ENCODE data around the gene SMO. TPM values are rescaled to one million over a fixed set of nuclear protein-coding genes. Genes with fewer than 3 reads are reported as not detected.

The SMO gene
- 40.5 and 43.2 TPM in 2 replicates for total RNA-seq (2014; rRNA removed; shearing (Covaris generic))

DNA sequence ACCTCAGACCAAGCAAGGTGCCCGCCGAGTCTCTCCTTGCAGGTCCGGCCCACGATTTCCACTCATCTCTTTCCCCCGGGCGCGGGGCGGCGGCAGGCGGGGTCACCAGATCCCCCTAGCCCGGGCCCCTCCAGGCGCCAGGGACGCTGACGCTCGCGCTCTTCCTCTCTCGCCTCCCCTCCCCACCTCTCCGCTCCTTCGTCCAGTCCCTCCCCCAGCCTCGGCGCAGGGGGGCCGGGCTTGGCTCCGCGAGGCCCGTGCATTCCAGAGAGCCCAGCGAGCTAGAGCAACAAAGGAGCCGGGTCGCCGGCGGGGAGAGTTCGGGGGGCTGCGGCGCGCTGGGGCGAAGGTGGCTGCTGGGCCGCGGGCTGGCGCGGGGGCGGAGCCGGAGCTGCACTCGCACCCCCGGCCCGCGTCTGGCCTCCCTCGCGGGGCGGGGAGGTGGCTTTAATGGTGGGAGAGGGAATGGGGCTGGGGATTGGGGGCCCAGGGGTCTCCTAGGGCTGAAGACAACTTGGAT, at the start of gene SMO:
SMO (plus strand) TSS at position 262 of the 520 bp plus-strand sequence. CDS start 519 bp downstream, outside the sequence.
- Histone ChIP-seq H3K27me3 (no peaks in the 10 kb centered on the region), H3K27ac (peak within 1 kb of the TSS; percentile 40; the same call in 1 of the 2 replicates), H3K36me3 (0 out of 2 replicates have a peak, but pooled peaks cover 3% of the 10 kb centered on the region), H3K9me3 (replicated peaks) (no peaks in the 10 kb centered on the region), H3K4me1 (peaks cover 9% of the 10 kb centered on the region), H3K4me3 (peak within 1 kb of the TSS; percentile 89)
- DNase-seq, result peak; percentile 80 to 83

DNA sequence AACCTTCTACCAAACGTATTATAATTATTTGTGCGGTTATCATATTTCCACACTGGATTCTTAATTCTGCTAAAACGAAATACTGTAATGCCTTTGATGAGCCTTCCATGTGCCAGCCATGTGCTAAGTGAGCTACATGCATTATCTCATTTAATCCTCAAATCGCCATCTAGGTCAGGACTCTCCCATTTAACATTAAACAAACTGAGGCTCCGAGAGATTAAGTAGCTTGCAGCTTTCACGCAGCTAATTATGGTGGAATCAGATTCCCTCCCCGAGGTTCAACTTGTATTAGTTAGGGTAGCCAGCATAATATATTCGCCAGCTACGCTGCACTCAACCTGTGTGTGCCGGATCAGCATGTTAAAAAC, 44.7 kb upstream of the SMO start:
- H3K4me1 ChIP-seq, result peaks cover 16% of the 10 kb centered on the region
- H3K9me3 ChIP-seq (replicated peaks), result no peaks in the 10 kb centered on the region
- no peak overlapping the region for H3K27ac ChIP-seq
- H3K27me3 ChIP-seq, result no peaks in the 10 kb centered on the region
- DNase-seq, result no peak
- peak overlapping the region; percentile 61 for H3K4me3 ChIP-seq
- no peaks in the 10 kb centered on the region for H3K36me3 ChIP-seq

- Histone ChIP-seq H3K9me3 (replicated peaks) (no peaks in the 10 kb centered on the region), H3K4me3 (peak within 1 kb of the TSS; percentile 61), H3K36me3 (no peaks in the 10 kb centered on the region), H3K4me1 (peaks cover 16% of the 10 kb centered on the region), H3K27ac (no peak within 1 kb of the TSS), H3K27me3 (no peaks in the 10 kb centered on the region)
- DNase-seq, result peak; percentile 94 to 97
Measured at GRCh38 chr7:129144095-129144833, 44.2 kb upstream of the SMO start, which contains the start of gene TSPAN33. Gene TSPAN33, plus strand, starts transcription at chr7:129144707. Its CDS starts 274 bp downstream, at chr7:129144981.

DNA sequence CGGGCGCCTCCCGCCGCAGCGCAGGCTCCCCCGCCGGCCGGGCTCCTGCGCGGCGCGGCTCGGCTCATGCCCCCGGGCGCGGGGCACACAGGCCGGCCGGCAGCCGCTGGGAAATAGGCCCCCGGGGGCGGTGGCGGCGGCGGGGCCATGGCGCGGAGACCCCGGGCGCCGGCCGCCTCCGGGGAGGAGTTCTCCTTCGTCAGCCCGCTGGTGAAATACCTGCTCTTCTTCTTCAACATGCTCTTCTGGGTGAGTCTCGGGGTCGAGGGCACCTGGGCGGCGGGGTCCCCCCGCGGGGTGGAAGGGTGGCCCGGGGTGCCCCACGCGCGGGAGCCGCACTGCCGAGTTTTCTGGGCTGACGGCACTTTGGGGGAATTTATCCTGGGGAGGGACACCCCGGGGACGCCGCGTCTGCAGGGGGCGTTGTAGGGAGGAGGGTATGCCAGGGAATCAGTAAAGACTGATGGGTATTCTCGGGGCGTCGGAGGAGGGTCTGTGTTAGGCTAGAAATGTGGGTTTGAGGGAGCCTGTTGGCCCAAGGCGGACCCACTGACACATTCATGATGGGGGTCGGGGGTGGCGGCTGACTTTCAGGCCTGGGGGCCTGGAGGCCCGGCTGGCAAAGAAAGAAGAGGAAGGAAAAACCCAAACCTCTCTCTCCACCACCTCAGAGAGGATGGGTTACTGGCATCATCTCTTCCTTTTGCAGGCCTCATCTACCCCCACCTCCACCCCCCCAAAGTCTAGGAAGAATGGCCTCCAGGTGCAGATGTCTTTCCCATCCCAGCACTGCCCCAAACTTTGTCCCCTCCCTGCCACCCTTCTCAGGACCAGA, 43.4 kb upstream of the SMO start:
- Histone ChIP-seq H3K9me3 (replicated peaks) (no peaks in the 10 kb centered on the region), H3K27ac (no peak overlapping the region), H3K4me3 (peak overlapping the region; percentile 61), H3K36me3 (no peaks in the 10 kb centered on the region), H3K4me1 (peaks cover 22% of the 10 kb centered on the region), H3K27me3 (no peaks in the 10 kb centered on the region)
- DNase-seq, result no peak

DNA sequence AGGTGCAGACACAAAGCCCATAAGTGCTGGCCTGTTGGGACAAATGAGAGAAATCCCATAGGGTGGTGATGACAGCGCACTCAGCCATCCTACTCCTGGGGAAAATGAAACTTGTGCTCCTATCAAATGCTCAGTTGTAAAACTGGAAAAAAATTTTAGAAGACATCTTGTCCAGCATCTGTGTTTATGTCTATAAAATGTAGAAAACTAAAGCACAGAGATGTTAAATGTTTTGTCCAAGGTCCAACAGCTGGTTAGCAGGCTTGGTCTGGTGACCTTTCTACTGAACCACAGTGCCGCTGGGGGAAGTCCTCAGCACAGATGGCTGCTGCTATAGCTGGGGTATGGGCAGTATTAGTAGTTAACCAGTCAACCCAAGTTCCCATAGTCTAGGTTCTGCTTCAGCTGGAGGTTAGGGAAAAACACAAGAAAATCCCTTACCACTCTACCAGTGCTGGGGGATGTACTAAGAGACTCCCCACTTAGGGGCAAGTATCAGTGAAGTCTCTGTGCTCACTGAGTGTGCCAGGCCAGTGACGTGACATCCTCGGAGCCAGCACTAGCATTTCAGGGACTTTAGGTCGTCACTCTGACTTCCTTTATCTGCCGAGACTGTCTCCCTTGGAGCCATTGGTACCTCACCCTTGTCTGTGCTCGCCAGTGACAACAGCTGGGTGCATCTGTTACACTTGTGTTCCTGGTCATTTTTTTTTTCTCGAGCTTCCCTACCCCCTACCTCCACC, 42.0 kb upstream of the SMO start:
- no peaks in the 10 kb centered on the region for H3K9me3 ChIP-seq (replicated peaks)
- H3K27me3 ChIP-seq, result no peaks in the 10 kb centered on the region
- DNase-seq, result peak in 1 of 2 experiments; percentile 26
- H3K4me1 ChIP-seq, result peaks cover 30% of the 10 kb centered on the region
- no peak overlapping the region for H3K4me3 ChIP-seq
- no peak overlapping the region for H3K27ac ChIP-seq
- no peaks in the 10 kb centered on the region for H3K36me3 ChIP-seq

GRCh38 chr7:129147731-129148130, 40.7 kb upstream of the SMO start:
- Histone ChIP-seq H3K36me3 (no peaks in the 10 kb centered on the region), H3K27ac (no peak overlapping the region), H3K4me3 (no peak overlapping the region), H3K27me3 (no peaks in the 10 kb centered on the region), H3K4me1 (peaks cover 30% of the 10 kb centered on the region), H3K9me3 (replicated peaks) (no peaks in the 10 kb centered on the region)
- no peak for DNase-seq

GRCh38 chr7:129149511-129149910, 38.9 kb upstream of the SMO start:
- H3K4me3 ChIP-seq, result no peak overlapping the region
- DNase-seq, result no peak
- H3K36me3 ChIP-seq, result no peaks in the 10 kb centered on the region; the same call in 1 of the 2 replicates
- no peaks in the 10 kb centered on the region for H3K9me3 ChIP-seq (replicated peaks)
- no peaks in the 10 kb centered on the region for H3K27me3 ChIP-seq
- H3K27ac ChIP-seq, result peak overlapping the region; percentile 29
- peaks cover 23% of the 10 kb centered on the region for H3K4me1 ChIP-seq

DNA sequence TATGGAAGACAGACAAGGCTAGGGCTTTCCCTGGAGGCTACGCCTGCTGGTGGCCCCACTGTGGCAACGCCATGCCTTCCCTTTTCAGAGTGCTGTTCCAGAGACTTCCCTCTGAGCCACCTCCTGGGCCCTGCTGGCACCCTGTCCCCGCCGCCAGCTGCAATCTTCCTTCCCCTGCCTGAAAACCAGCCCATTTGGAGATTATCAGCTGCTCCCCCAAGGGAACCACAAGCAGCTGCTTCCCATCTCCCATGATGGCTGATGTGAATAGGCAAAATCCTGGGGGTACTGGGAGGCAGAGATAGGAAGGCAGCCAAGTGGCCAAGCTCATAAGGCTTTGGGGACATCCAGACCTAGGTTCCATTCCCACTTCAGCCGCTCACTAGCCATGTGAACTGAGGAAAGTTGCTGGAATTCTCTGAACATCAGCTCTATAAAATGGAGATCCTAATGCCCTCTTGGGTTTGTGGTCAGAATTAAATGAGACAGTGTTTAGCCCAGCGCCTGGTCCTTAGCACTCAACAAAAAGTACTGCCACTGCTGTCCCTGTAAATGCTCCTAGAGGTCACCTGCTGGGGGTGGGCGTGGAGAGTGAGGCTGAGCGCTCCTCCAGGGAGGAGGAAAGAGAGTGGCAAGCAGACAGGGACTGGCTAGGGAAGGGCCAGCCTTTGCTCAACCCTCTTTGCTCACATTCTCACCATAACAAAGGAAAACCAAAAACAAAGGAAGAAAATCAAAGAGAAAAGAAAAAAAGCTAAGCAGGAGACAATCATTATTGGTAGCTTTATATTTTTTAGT, 38.0 kb upstream of the SMO start:
- no peaks in the 10 kb centered on the region for H3K27me3 ChIP-seq
- peak; percentile 83 to 91 for DNase-seq
- no peak overlapping the region for H3K4me3 ChIP-seq
- peak overlapping the region; percentile 29 for H3K27ac ChIP-seq
- H3K4me1 ChIP-seq, result peaks cover 23% of the 10 kb centered on the region
- no peaks in the 10 kb centered on the region; the same call in 1 of the 2 replicates for H3K36me3 ChIP-seq
- H3K9me3 ChIP-seq (replicated peaks), result no peaks in the 10 kb centered on the region

DNA sequence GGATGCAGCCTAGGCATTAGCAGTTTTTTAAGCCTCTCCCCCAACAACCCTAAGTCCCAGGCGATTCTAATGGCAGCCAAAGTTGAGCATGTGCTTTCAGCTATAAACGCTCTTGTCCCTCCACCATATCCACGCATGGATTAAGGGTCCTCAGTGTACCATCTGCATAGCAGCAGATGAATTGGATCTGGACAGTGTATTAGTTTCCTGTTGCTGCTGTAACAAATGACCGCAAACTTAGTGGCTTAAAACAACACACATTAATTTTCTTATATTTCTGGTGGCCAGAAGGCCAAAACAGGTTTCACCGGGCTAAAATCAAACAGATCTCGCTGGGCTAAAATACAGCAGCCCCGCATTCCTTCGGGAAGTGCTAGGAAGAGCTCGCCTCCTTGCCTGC, 30.8 kb upstream of the SMO start:
- H3K4me1 ChIP-seq, result no peaks in the 10 kb centered on the region
- H3K36me3 ChIP-seq, result no peaks in the 10 kb centered on the region; the same call in 1 of the 2 replicates
- no peak overlapping the region for H3K27ac ChIP-seq
- no peaks in the 10 kb centered on the region for H3K27me3 ChIP-seq
- H3K4me3 ChIP-seq, result no peak overlapping the region
- H3K9me3 ChIP-seq (replicated peaks), result no peaks in the 10 kb centered on the region
- DNase-seq, result no peak

DNA sequence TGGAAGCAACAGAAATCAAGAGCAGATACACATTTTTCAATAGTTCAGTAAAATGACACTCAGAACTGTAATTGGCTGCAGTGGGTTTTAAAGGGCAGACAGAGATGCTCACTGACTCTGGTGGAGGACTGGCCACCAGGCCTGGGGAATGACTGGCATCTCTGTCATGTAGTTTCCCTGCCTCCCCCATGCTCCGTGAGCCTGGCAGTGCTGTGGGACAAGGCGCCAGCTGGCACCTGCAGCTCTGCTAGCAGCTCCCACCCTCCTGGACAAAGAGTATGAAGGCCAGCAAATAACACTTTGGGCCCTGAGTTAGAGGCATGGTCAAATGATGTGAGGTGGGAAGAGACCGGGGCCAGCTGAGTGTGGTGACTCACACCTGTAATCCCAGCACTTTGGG, 28.9 kb upstream of the SMO start:
- no peak overlapping the region for H3K4me3 ChIP-seq

GRCh38 chr7:129160161-129160905, 28.1 kb upstream of the SMO start:
- Histone ChIP-seq H3K27me3 (no peaks in the 10 kb centered on the region), H3K4me3 (no peak overlapping the region), H3K4me1 (no peaks in the 10 kb centered on the region), H3K36me3 (peaks cover 3% of the 10 kb centered on the region; the same call in 1 of the 2 replicates), H3K9me3 (replicated peaks) (no peaks in the 10 kb centered on the region), H3K27ac (no peak overlapping the region)
- DNase-seq, result peak; percentile 54 to 60

More for the DNA sequence above, 28.9 kb upstream of the SMO start:
- Histone ChIP-seq H3K27me3 (no peaks in the 10 kb centered on the region), H3K9me3 (replicated peaks) (no peaks in the 10 kb centered on the region), H3K36me3 (no peaks in the 10 kb centered on the region; the same call in none of the 2 replicates), H3K27ac (no peak overlapping the region), H3K4me1 (no peaks in the 10 kb centered on the region)
- DNase-seq, result no peak

- H3K9me3 ChIP-seq (replicated peaks), result no peaks in the 10 kb centered on the region
- no peak overlapping the region for H3K27ac ChIP-seq
- H3K4me3 ChIP-seq, result no peak overlapping the region
- H3K27me3 ChIP-seq, result no peaks in the 10 kb centered on the region
- no peak for DNase-seq
- peaks cover 4% of the 10 kb centered on the region; the same call in 1 of the 2 replicates for H3K36me3 ChIP-seq
- no peaks in the 10 kb centered on the region for H3K4me1 ChIP-seq
Measured at GRCh38 chr7:129161524-129162225, 26.8 kb upstream of the SMO start.

GRCh38 chr7:129162732-129163131, 25.7 kb upstream of the SMO start:
- Histone ChIP-seq H3K4me1 (no peaks in the 10 kb centered on the region), H3K4me3 (no peak overlapping the region)
- no peak for DNase-seq

More at GRCh38 chr7:129162732-129163131, 25.7 kb upstream of the SMO start:
- Histone ChIP-seq H3K27me3 (no peaks in the 10 kb centered on the region), H3K36me3 (peaks cover 7% of the 10 kb centered on the region; the same call in 1 of the 2 replicates), H3K27ac (no peak overlapping the region), H3K9me3 (replicated peaks) (no peaks in the 10 kb centered on the region)
